ENCODE data around the gene ABTB2. TPM values are rescaled to one million over a fixed set of nuclear protein-coding genes. Genes with fewer than 3 reads are reported as not detected.

The ABTB2 gene
- total and polyA plus RNA-seq, 2 of the 8 experiments (the other 6 are each of a cell fraction or from before 2014, with no cell fraction given): 7.7 to 10.2 TPM

DNA sequence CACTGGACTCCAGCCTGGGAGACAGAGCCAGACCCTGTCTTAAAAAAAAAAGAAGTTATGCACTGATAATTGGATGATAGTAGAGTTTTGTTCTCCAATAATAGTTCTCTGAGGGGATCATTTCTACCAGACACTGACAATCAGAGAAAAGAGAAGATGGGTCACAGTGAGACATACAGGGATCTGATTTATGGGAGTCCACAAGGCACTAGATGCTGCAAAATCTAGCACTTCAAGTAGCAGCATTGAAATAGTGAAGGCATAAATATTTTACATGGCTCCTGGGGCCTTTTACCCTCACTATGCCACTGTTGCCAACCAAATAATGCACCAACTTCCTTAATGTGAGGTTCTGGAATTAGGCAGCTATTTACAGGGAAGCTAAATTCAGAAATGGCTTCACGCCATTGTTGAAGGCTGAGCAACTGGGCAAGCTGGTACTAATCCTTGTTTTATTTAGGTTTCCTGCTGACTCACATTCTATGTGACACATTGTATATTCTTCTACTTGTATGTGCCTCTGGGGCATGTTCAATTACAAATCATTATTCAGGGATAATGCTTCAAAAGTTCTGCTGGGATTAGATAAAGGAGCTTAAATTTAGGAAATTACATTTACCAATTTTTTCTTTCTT lies 38.2 kb upstream of the ABTB2 start:
- Histone ChIP-seq H2BK12ac (ENCODE audit: low read depth, low read length) (no peak overlapping the region), H3K79me2 (ENCODE audit: control insufficient read depth in 1 of 2, insufficient read depth in 2 of 2, low read length in 2 of 2) (no peaks in the 10 kb centered on the region), H3K4ac (replicated peaks; ENCODE audit: insufficient read length, low read depth, low read length) (no peak overlapping the region), H3K23me2 (ENCODE audit: low read depth, low read length) (no peaks in the 10 kb centered on the region), H4K8ac (ENCODE audit: extremely low read depth, insufficient read depth, low read length) (no peak overlapping the region), H4K5ac (ENCODE audit: insufficient read length, low read depth, low read length) (no peak overlapping the region), H3K14ac (ENCODE audit: insufficient read length) (no peak overlapping the region), H3K36me3 (ENCODE audit: control insufficient read depth in 2 of 4, insufficient read depth in 4 of 4, low read length in 3 of 4) (no peaks in the 10 kb centered on the region), H2BK20ac (ENCODE audit: low read length) (no peak overlapping the region), H3K23ac (ENCODE audit: insufficient read length) (no peak overlapping the region), H2AFZ (ENCODE audit: low read length) (no peak overlapping the region), H3K9ac (replicated peaks in 1 of 4; ENCODE audit: extremely low read depth in 1 of 4, low read depth in 3 of 4, low read length in 3 of 4) (no peak overlapping the region), H2BK15ac (ENCODE audit: low read length) (no peak overlapping the region), H2BK120ac (replicated peaks; ENCODE audit: low read depth, low read length) (no peak overlapping the region), H3K4me2 (ENCODE audit: insufficient read depth in 1 of 2, low read depth in 2 of 2, low read length in 2 of 2) (no peak overlapping the region), H3K18ac (ENCODE audit: extremely low read depth, low read length) (no peak overlapping the region), H3K9me3 (ENCODE audit: insufficient read depth in 2 of 2, low read depth in 1 of 2, low read length in 1 of 2) (peaks cover 0 to 5% of the 10 kb centered on the region in 2 experiments; a peak in 2 of 4 replicates), H4K91ac (replicated peaks; ENCODE audit: insufficient read length, low read length) (no peak overlapping the region), H3K27me3 (replicated peaks in 1 of 4; ENCODE audit: control insufficient read depth in 3 of 4, extremely low read depth in 1 of 4, insufficient read depth in 3 of 4, low read length in 3 of 4) (no peaks in the 10 kb centered on the region), H2BK5ac (ENCODE audit: low read depth, low read length) (no peak overlapping the region), H2AK5ac (ENCODE audit: low read depth, low read length) (no peak overlapping the region), H3K4me1 (replicated peaks in 1 of 4; ENCODE audit: control insufficient read depth in 3 of 4, insufficient read depth in 4 of 4, low read length in 3 of 4) (peaks cover 0 to 2% (median 0%) of the 10 kb centered on the region in 4 experiments; a peak in 1 of 7 replicates), H3K27ac (ENCODE audit: low read depth, low read length) (no peak overlapping the region), H3K79me1 (ENCODE audit: low read depth, low read length) (no peaks in the 10 kb centered on the region), H3K4me3 (ENCODE audit: extremely low read depth in 1 of 4, insufficient read depth in 2 of 4, low read depth in 3 of 4, low read length in 4 of 4) (no peak overlapping the region), H3K56ac (replicated peaks; ENCODE audit: insufficient read length, low read depth, low read length) (no peak overlapping the region), H4K20me1 (replicated peaks in 1 of 2; ENCODE audit: control insufficient read depth in 1 of 2, insufficient read depth in 2 of 2, low read length in 2 of 2) (no peaks in the 10 kb centered on the region)
- ChIA-PET CTCF (ENCODE audit: partially characterized antibody) (interaction anchor here (1.9 to 3.4 kb wide), 2 partner anchors 21 to 73 kb away, joined by 7 to 11 read pairs; no protein-coding TSS in a partner anchor), POLR2A (ENCODE audit: partially characterized antibody) (no interaction called here)
- WGBS, 2 experiments (ENCODE audit: extremely low coverage in 1 of 2, insufficient coverage in 1 of 2, insufficient read length in 1 of 2, insufficient replicate concordance in 2 of 2, low coverage in 1 of 2, low lambda C conversion rate in 2 of 2, missing lambda C conversion rate in 1 of 2): 94% methylated on average over 1 of the region's 1 CpG; no CpG with 5 or more reads in 1 of the 2 experiments
- no peak for DNase-seq (ENCODE audit: low read depth in 1 of 2, low spot score in 2 of 2)
- FAIRE-seq: no peak
- TF ChIP-seq GTF2F1 (IDR thresholded peaks at IDR 0.05; ENCODE audit: borderline replicate concordance, low read depth, low read length) (no peak), KDM4A (IDR thresholded peaks at IDR 0.05; ENCODE audit: low read depth, low read length, severe bottlenecking) (no peak), SIRT6 (IDR thresholded peaks at IDR 0.05; ENCODE audit: low read length) (no peak), CTBP2 (IDR thresholded peaks at IDR 0.05; ENCODE audit: borderline replicate concordance, insufficient read depth, insufficient read length, low read length) (no peak), TBP (IDR thresholded peaks at IDR 0.05; ENCODE audit: low read depth, low read length) (no peak), TCF12 (IDR thresholded peaks at IDR 0.05; ENCODE audit: low read depth, low read length) (no peak), HDAC6 (IDR thresholded peaks at IDR 0.05; ENCODE audit: low read depth, low read length) (no peak)
- TF ChIP-seq, protein P1, sequence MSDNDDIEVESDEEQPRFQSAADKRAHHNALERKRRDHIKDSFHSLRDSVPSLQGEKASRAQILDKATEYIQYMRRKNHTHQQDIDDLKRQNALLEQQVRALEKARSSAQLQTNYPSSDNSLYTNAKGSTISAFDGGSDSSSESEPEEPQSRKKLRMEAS (IDR thresholded peaks at IDR 0.05): no peak
- TF ChIP-seq, protein P2, sequence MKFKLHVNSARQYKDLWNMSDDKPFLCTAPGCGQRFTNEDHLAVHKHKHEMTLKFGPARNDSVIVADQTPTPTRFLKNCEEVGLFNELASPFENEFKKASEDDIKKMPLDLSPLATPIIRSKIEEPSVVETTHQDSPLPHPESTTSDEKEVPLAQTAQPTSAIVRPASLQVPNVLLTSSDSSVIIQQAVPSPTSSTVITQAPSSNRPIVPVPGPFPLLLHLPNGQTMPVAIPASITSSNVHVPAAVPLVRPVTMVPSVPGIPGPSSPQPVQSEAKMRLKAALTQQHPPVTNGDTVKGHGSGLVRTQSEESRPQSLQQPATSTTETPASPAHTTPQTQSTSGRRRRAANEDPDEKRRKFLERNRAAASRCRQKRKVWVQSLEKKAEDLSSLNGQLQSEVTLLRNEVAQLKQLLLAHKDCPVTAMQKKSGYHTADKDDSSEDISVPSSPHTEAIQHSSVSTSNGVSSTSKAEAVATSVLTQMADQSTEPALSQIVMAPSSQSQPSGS (IDR thresholded peaks at IDR 0.05; ENCODE audit: low read length): no peak
